Skeletal muscle tissue (tissue), 4 donors: ENCODE measurements around the gene RBM47. TPM values are rescaled to one million over a fixed set of nuclear protein-coding genes. Genes with fewer than 3 reads are reported as not detected.
"Not testable (repeated sequence)": the region's sequence is repeated elsewhere in the genome, so short reads cannot be mapped to it uniquely, and the experiment has no call there.

Source experiments
- H3K27ac ChIP-seq: one replicate; pipeline ENCODE4 v1.7.0; 2013; ENCODE audit warnings: mild to moderate bottlenecking, low read depth, low read length, inconsistent platforms
- H3K27me3 ChIP-seq, 3 donors: one replicate each; pipeline ENCODE4 v1.7.0; 2013; ENCODE audit warnings: low read length in 3 of 3; ENCODE audit not compliant: control insufficient read depth in 3 of 3, insufficient read depth in 3 of 3
- H3K36me3 ChIP-seq, 3 donors: one replicate each; pipeline ENCODE4 v1.7.0; 2013; ENCODE audit warnings: low read length in 3 of 3; ENCODE audit not compliant: control insufficient read depth in 3 of 3, insufficient read depth in 3 of 3
- H3K4me1 ChIP-seq, 3 donors: one replicate each; pipeline ENCODE4 v1.7.0; 2013; ENCODE audit warnings: low read length in 3 of 3, mild to moderate bottlenecking in 3 of 3; ENCODE audit not compliant: control insufficient read depth in 3 of 3, insufficient read depth in 3 of 3
- H3K4me3 ChIP-seq, 3 donors: one replicate each; pipeline ENCODE4 v1.7.0; 2013; ENCODE audit warnings: low read length in 3 of 3
- H3K9ac ChIP-seq, 3 donors: one replicate each; pipeline ENCODE4 v1.7.0; 2013; ENCODE audit warnings: low read length in 3 of 3, mild to moderate bottlenecking in 3 of 3, moderate library complexity in 2 of 3, low read depth in 1 of 3
- H3K9me3 ChIP-seq, 3 donors: one replicate each; pipeline ENCODE4 v1.7.0; 2013; ENCODE audit warnings: low read length in 3 of 3; ENCODE audit not compliant: control insufficient read depth in 3 of 3
- total RNA-seq: library from RNA; depleted of rRNA; stranded (reverse); fragments of >200 nt; gene quantifications from one replicate; pipeline ENCODE4 v1.2.3, GENCODE V29; 2014
- donor health status: Osteomylitis.

RBM47 gene
- total RNA-seq, 1 donor from 2014 or later = 2.6 TPM

- H3K36me3 ChIP-seq = no peaks in the 10 kb centered on the region
- no peak overlapping the region for H3K4me3 ChIP-seq
- H3K9ac ChIP-seq = no peak overlapping the region
- H3K27ac ChIP-seq = no peak overlapping the region
- H3K9me3 ChIP-seq = no peaks in the 10 kb centered on the region
- H3K27me3 ChIP-seq = no peaks in the 10 kb centered on the region
- no peaks in the 10 kb centered on the region for H3K4me1 ChIP-seq
These were observed 59.2 kb downstream of the RBM47 start for GRCh38 chr4:40570348-40571077.

- H3K36me3 ChIP-seq = no peaks in the 10 kb centered on the region
- H3K9ac ChIP-seq = no peak overlapping the region
- no peaks in the 10 kb centered on the region for H3K9me3 ChIP-seq
- no peak overlapping the region for H3K4me3 ChIP-seq
- no peaks in the 10 kb centered on the region for H3K4me1 ChIP-seq
- H3K27ac ChIP-seq = no peak overlapping the region
- no peaks in the 10 kb centered on the region for H3K27me3 ChIP-seq
These were observed 64.7 kb downstream of the RBM47 start for GRCh38 chr4:40564815-40565483.

GRCh38 chr4:40564004-40564403, 65.7 kb downstream of the RBM47 start:
- Histone ChIP-seq H3K9me3 (no peaks in the 10 kb centered on the region), H3K36me3 (no peaks in the 10 kb centered on the region), H3K4me1 (no peaks in the 10 kb centered on the region), H3K27ac (no peak overlapping the region), H3K4me3 (no peak overlapping the region), H3K27me3 (no peaks in the 10 kb centered on the region), H3K9ac (no peak overlapping the region)

GRCh38 chr4:40563401-40563800, 66.3 kb downstream of the RBM47 start:
- no peaks in the 10 kb centered on the region for H3K36me3 ChIP-seq
- H3K27me3 ChIP-seq = no peaks in the 10 kb centered on the region
- no peak overlapping the region for H3K27ac ChIP-seq
- no peaks in the 10 kb centered on the region for H3K9me3 ChIP-seq
- H3K9ac ChIP-seq = no peak overlapping the region
- H3K4me3 ChIP-seq = no peak overlapping the region
- H3K4me1 ChIP-seq = no peaks in the 10 kb centered on the region

- Histone ChIP-seq H3K4me1 (no peaks in the 10 kb centered on the region), H3K4me3 (no peak overlapping the region), H3K27ac (no peak overlapping the region), H3K36me3 (no peaks in the 10 kb centered on the region), H3K9ac (no peak overlapping the region), H3K27me3 (no peaks in the 10 kb centered on the region), H3K9me3 (no peaks in the 10 kb centered on the region)
These were observed 67.0 kb downstream of the RBM47 start for GRCh38 chr4:40562681-40563080.

- Histone ChIP-seq H3K9ac (no peak overlapping the region), H3K27ac (no peak overlapping the region), H3K9me3 (no peaks in the 10 kb centered on the region), H3K4me1 (no peaks in the 10 kb centered on the region), H3K36me3 (no peaks in the 10 kb centered on the region), H3K27me3 (no peaks in the 10 kb centered on the region), H3K4me3 (no peak overlapping the region)
These were observed 67.5 kb downstream of the RBM47 start for GRCh38 chr4:40562208-40562607.

GRCh38 chr4:40561543-40562177, 68.0 kb downstream of the RBM47 start:
- H3K27me3 ChIP-seq, H3K9ac ChIP-seq, H3K27ac ChIP-seq, H3K4me3 ChIP-seq, H3K9me3 ChIP-seq, H3K4me1 ChIP-seq, H3K36me3 ChIP-seq: not testable (repeated sequence)

GRCh38 chr4:40559585-40560465, 69.8 kb downstream of the RBM47 start:
- H3K27ac ChIP-seq = peak overlapping the region; percentile 59
- no peaks in the 10 kb centered on the region for H3K36me3 ChIP-seq
- no peak overlapping the region for H3K4me3 ChIP-seq
- no peak overlapping the region for H3K9ac ChIP-seq
- H3K27me3 ChIP-seq = no peaks in the 10 kb centered on the region
- H3K9me3 ChIP-seq = no peaks in the 10 kb centered on the region
- no peaks in the 10 kb centered on the region for H3K4me1 ChIP-seq

- Histone ChIP-seq H3K27ac (no peak overlapping the region), H3K27me3 (no peaks in the 10 kb centered on the region), H3K9me3 (no peaks in the 10 kb centered on the region), H3K4me1 (no peaks in the 10 kb centered on the region), H3K36me3 (no peaks in the 10 kb centered on the region), H3K9ac (no peak overlapping the region), H3K4me3 (no peak overlapping the region)
These were observed 71.9 kb downstream of the RBM47 start for GRCh38 chr4:40557736-40558135.
